Body of pancreas (tissue), 4 donors: ENCODE results near the gene TMEM50A.
"Not testable (repeated sequence)": the region's sequence is repeated elsewhere in the genome, so short reads cannot be mapped to it uniquely, and the experiment has no call there.

ENCODE experiments used
- CTCF ChIP-seq, 7 experiments: fragments of 450-650 bp in 4 of 7; fragments of 200-600 bp in 3 of 7; sonication (generic) in 3 of 7; IDR thresholded peaks; one replicate each; pipeline ENCODE4 v1.5.1; 2016 to 2019; ENCODE audit warnings: antibody characterized with exemption in 7 of 7
- POLR2A ChIP-seq, 3 donors: fragments of 450-650 bp; IDR thresholded peaks; one replicate each; pipeline ENCODE4 v1.6.1; 2016; ENCODE audit warnings: antibody characterized with exemption in 3 of 3, mild to moderate bottlenecking in 2 of 3

GRCh38 chr1:25327864-25328790 lies 10.0 kb upstream of the TMEM50A start:
- TF ChIP-seq POLR2A, CTCF (IDR thresholded peaks at IDR 0.05): not testable (repeated sequence)
